Activated T-cell treated with anti-CD3 and anti-CD28 coated beads for 4 hours (primary cell): Measurements from ENCODE around the gene RPS6KB2.

Source experiments
- DNase-seq: peaks from one replicate; pipeline ENCODE4 v3.0.0-alpha.2; 2020

RPS6KB2 gene

GRCh38 chr11:67431346-67432249 is 3.3 kb downstream of the RPS6KB2 start:
- no peak for DNase-seq

GRCh38 chr11:67432655-67433349 is 4.5 kb downstream of the RPS6KB2 start:
- no peak for DNase-seq

- DNase-seq, result no peak
These were observed 5.5 kb downstream of the RPS6KB2 start for GRCh38 chr11:67433536-67434394.

- no peak for DNase-seq
These were observed 6.1 kb downstream of the RPS6KB2 start for GRCh38 chr11:67434395-67434881.

DNA sequence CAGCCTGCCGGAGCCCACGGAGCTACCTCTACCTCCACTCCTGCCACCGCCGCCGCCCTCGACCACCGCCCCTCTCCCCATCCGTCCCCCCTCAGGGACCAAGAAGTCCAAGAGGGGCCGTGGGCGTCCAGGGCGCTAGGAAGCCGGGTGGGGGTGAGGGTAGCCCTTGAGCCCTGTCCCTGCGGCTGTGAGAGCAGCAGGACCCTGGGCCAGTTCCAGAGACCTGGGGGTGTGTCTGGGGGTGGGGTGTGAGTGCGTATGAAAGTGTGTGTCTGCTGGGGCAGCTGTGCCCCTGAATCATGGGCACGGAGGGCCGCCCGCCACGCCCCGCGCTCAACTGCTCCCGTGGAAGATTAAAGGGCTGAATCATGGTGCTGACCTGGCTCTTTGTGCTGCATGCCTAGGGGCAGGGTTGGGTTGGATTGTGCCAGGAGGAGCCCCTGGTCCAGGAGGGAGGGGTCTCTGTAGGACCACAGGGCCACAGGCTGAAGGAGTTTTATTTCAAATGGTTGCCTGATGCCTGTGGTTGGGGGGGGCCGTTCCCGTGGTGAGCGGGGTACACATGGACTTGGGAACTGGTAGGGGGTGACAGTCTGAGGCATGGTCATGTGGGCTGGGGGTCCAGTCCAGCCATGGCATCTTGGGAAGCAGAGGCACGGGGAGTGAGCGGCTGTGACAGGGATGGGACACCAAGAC is 6.9 kb downstream of the RPS6KB2 start:
- DNase-seq, result no peak

GRCh38 chr11:67435727-67436458 is 7.6 kb downstream of the RPS6KB2 start:
- no peak for DNase-seq

DNA sequence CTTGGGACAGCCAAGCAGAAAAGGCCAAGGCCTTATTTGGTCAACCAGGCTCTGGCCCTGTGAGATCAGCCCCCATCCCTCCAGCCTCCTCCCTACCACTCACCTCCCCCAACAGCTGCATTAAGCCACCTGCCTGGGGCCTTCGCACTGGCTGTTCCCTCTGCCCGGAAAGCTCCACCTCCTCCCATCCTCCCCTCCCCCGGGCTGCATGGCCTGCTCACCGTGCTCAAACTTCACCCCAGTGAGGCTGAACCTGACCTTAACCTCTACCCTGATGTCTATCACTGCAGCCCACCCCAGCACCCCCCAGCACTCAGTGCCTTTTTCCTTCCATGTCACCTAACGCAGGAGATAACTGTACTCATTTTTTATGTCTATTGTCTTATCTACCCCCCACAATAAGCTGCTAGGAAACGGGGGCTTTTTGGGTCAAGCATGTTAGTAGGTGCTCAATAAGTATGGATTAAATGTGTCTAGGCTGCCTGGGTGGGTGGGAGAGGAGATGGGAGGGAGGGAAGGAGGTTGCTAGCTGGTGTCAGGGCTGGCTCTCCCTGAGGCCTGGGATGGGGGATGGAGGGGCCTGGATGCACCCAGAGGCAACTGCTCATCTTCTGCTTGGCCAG is 8.3 kb downstream of the RPS6KB2 start:
- DNase-seq, result peak; percentile 54

GRCh38 chr11:67437082-67437808 is 9.0 kb downstream of the RPS6KB2 start, which contains the start of gene PTPRCAP:
Gene PTPRCAP, minus strand, starts transcription at chr11:67437682. Its CDS starts 63 bp downstream, at chr11:67437619.
- peak; percentile 66 for DNase-seq

DNA sequence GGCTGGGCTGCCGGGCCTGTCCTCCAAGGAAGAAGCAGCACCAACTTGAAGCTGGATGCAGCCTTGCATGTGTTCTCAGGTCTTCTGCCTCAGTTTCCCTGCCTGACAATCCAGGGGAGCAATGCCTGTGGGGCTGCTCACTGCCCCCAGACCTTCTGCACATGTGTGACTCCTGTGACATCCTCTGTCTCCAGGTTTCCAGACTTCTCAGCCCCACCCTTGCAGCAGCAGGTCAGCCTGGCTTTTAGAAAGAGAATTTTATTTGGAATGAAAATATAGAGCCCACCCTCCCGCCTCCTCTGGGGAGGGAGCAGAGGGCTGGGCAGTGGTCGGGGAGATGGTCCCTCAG is 9.5 kb downstream of the RPS6KB2 start:
- DNase-seq, result no peak

- peak; percentile 65 for DNase-seq
These were observed 10.0 kb downstream of the RPS6KB2 start for GRCh38 chr11:67438158-67438902.

- DNase-seq, result no peak
These were observed 11.3 kb downstream of the RPS6KB2 start for GRCh38 chr11:67439321-67440228.

DNA sequence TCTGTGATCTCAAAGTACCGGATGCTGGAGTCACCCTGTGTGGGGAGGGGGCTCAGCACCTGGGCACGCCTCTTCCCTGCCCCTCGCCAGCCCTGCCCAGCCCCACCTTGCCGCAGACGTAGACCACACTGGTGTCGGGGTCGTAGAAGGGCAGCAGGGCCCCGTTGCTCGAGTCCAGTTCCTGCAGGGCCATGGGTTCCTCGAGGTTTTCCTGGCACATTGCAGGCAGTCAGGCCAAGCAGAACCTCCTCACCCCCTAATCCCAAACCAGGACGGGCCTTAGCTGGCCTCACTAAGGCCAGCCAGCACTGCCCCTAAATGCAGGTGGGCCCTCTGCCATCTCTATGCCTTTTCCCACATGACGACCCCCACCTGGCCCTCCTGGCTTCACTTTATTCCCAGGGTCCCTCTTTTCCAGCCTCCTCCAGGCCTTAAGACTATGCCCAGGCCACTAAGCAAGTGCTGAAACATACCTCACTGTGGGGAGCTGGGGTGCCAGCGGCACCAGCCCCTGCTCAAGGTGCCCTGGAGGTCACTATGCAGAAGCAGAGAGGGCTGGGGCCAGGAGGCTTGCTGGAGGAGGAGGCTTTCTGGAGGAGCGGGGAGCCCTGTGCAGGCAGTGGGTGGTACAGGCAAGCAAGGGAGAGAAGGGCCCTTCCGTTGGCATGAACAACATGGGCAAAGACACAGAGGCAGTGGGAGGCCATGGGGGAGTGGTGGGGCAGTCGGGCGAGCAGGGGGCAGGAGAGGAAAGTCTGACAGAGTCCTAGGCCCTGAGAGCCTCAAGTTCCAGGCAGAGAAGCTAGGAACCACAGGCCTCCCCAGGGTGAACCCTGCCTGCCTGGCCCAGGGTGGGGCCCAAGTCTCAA is 12.2 kb downstream of the RPS6KB2 start:
- DNase-seq, result no peak

- DNase-seq, result no peak
These were observed 12.8 kb downstream of the RPS6KB2 start for GRCh38 chr11:67441098-67441563.

GRCh38 chr11:67441731-67442351 is 13.5 kb downstream of the RPS6KB2 start:
- no peak for DNase-seq

DNA sequence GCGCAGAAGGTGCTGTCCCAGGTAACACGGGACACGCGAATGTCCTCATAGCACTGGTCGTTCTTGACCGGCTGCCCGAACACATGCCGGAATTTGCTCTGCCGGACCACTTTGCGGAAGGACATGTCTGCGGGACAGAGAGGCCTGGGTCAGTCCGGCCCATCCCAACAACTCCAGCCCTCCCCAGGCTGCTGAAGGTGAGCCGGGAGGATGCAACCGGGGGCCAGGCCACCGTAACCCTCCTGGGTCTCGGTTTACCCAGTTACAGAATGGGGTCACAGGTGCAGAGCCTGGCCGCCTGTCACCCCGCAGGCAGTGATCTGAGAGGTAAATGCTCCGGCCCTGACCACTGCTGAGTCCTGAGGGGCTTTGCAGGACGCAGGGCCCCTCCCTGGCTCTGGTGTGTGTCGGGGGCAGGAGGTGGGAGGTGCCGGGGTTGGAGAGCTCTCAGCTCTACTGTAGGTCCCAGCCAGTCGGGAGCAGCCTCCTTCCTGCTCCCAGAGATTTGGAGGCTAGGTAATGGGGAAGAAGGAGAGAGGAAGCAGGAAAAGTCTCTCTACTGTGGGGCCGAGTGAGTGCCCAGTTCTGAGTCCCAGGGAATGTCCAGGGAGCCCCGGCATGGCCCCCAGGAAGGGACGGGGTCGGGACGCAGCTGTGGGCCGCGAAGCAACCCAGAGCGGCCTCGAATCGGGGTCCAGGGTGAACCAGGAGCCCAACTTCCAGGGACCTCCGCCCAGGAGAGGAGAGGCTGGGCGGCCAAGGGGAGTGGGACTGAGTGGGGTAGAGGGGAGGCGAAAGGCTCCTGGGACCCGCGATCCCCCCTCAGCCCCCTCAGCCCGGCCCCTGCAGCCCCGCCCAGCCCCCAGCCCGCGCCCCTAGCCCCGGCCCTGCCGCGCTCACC is 14.5 kb downstream of the RPS6KB2 start:
- DNase-seq, result no peak

GRCh38 chr11:67445515-67445914 is 17.2 kb downstream of the RPS6KB2 start:
- DNase-seq, result no peak
